GM12878 (cell line): ENCODE measurements around the gene CASTOR1. TPM values are rescaled to one million over a fixed set of nuclear protein-coding genes. Genes with fewer than 3 reads are reported as not detected.

Experiments used
- ATF3 ChIP-seq: IDR thresholded peaks from 2 replicates; pipeline ENCODE4 v1.6.1; 2011; ENCODE audit warnings: low read depth, mild to moderate bottlenecking, low read length, moderate library complexity, borderline replicate concordance; ENCODE audit errors: extremely low read depth
- BCLAF1 ChIP-seq: fragments of 450-650 bp; IDR thresholded peaks from 2 replicates; pipeline ENCODE4 v1.6.1; 2017; ENCODE audit warnings: antibody characterized with exemption, mild to moderate bottlenecking, moderate library complexity
- BHLHE40 ChIP-seq, 2 experiments: fragments of 450-650 bp in 1 of 2; IDR thresholded peaks; 2 replicates each; pipeline ENCODE4 v1.6.1; 2011 to 2017; ENCODE audit warnings: low read depth in 2 of 2, borderline replicate concordance in 1 of 2, improper control_type of control experiment in 1 of 2, low read length in 1 of 2, mild to moderate bottlenecking in 1 of 2
- CBX5 ChIP-seq: sonication (generic); IDR thresholded peaks from 2 replicates; pipeline ENCODE4 v1.6.1; 2016; ENCODE audit warnings: low read depth, moderate library complexity, mild to moderate bottlenecking, inconsistent platforms
- CEBPZ ChIP-seq: fragments of 150-350 bp; IDR thresholded peaks from 2 replicates; pipeline ENCODE4 v1.6.1; 2016; ENCODE audit warnings: low read depth, low read length
- CHD2 ChIP-seq: IDR thresholded peaks from 2 replicates; pipeline ENCODE4 v1.6.1; 2011; ENCODE audit warnings: low read depth, low read length, improper control_type of control experiment, borderline replicate concordance
- EGR1 ChIP-seq, 2 experiments: IDR thresholded peaks; 1 replicate in 1 of 2; 2 replicates in 1 of 2; pipeline ENCODE4 v1.6.1; 2011 to 2012; ENCODE audit warnings: low read depth in 2 of 2, low read length in 2 of 2, borderline replicate concordance in 1 of 2, mild to moderate bottlenecking in 1 of 2, moderate library complexity in 1 of 2
- ELK1 ChIP-seq: IDR thresholded peaks from 2 replicates; pipeline ENCODE4 v1.6.1; 2012; ENCODE audit warnings: low read depth, low read length, improper control_type of control experiment
- GATAD2B ChIP-seq: fragments of 450-650 bp; conservative IDR thresholded peaks from 2 replicates; pipeline ENCODE4 v1.6.1; 2017; ENCODE audit warnings: low read depth, mild to moderate bottlenecking, moderate library complexity
- NFYB ChIP-seq: IDR thresholded peaks from 2 replicates; pipeline ENCODE4 v1.6.1; 2011; ENCODE audit warnings: low read depth, mild to moderate bottlenecking, low read length, improper control_type of control experiment, moderate library complexity; ENCODE audit not compliant: insufficient read depth
- PRDM15 ChIP-seq: fragments of 450-650 bp; formaldehyde crosslinking; IDR thresholded peaks from 2 replicates; pipeline ENCODE4 v1.4.0; 2020; ENCODE audit warnings: mild to moderate bottlenecking, moderate library complexity
- RAD21 ChIP-seq: IDR thresholded peaks from 2 replicates; pipeline ENCODE4 v1.6.1; 2011; ENCODE audit warnings: mild to moderate bottlenecking, low read depth, low read length, moderate library complexity; ENCODE audit not compliant: insufficient read depth
- RB1 ChIP-seq: fragments of 450-650 bp; formaldehyde crosslinking; IDR thresholded peaks from 2 replicates; pipeline ENCODE4 v1.6.1; 2017; ENCODE audit warnings: mild to moderate bottlenecking, borderline replicate concordance
- TARDBP ChIP-seq: IDR thresholded peaks from 2 replicates; pipeline ENCODE4 v1.6.1; 2016; ENCODE audit warnings: borderline replicate concordance
- YY1 ChIP-seq: IDR thresholded peaks from 2 replicates; pipeline ENCODE4 v1.6.1; 2011; ENCODE audit warnings: low read depth, mild to moderate bottlenecking, low read length
- polyA plus RNA-seq, 11 experiments: library from polyadenylated mRNA; depleted of rRNA in 4 of 11; unstranded in 6 of 11; stranded (reverse) in 5 of 11; fragments of >200 nt; fragmentation: Nextera tagmentation in 4 of 11; fragmentation: Illumina TruSeq in 1 of 11; extraction: Ambion mirVana in 4 of 11; extraction: Trizol in 1 of 11; gene quantifications; 1 replicate in 1 of 11; 2 replicates in 10 of 11; pipeline versions ENCODE4 v1.2.1 to v1.2.3, GENCODE V29; 2011 to 2016; ENCODE audit warnings: inconsistent platforms in 2 of 11, missing spikeins in 2 of 11, low read depth in 1 of 11
- total RNA-seq, 4 experiments: library from RNA; depleted of rRNA in 3 of 4; stranded (reverse); fragments of >200 nt in 3 of 4; fragmentation: Illumina TruSeq in 1 of 4; extraction: Trizol in 1 of 4; gene quantifications; 2 replicates each; pipeline versions ENCODE4 v1.2.1 to v1.2.3, GENCODE V29; 2013 to 2021

The CASTOR1 gene
- total and polyA plus RNA-seq, 10 of the 15 experiments (the other 5 are each of a cell fraction or from before 2014, with no cell fraction given): 0.31 to 9.1 (median 3.3) TPM

- TF ChIP-seq CEBPZ: no peak
- peak; percentile 51; the same call in 1 of the 2 replicates for TF ChIP-seq NFYB
- TF ChIP-seq EGR1 (IDR thresholded peaks at IDR 0.05; ENCODE audit: borderline replicate concordance in 1 of 2, low read depth in 2 of 2, low read length in 2 of 2): peak in 1 of 2 experiments; percentile 54; a peak in 1 of 3 replicates
- TF ChIP-seq RAD21: no peak
- peak in 1 of 2 experiments; percentile 67; a peak in 1 of 4 replicates for TF ChIP-seq BHLHE40 (IDR thresholded peaks at IDR 0.05; ENCODE audit: borderline replicate concordance in 1 of 2, low read depth in 2 of 2, low read length in 1 of 2)
- TF ChIP-seq ELK1: no peak
- TF ChIP-seq RB1: peak; percentile 33; the same call in 1 of the 2 replicates
- TF ChIP-seq CHD2: peak; percentile 50; the same call in 1 of the 2 replicates
- TF ChIP-seq PRDM15: no peak
- TF ChIP-seq GATAD2B: peak; percentile 56; the same call in 1 of the 2 replicates
- peak; percentile 10; the same call in 1 of the 2 replicates for TF ChIP-seq YY1
- no peak for TF ChIP-seq CBX5
- no peak for TF ChIP-seq TARDBP
- no peak for TF ChIP-seq ATF3
- TF ChIP-seq BCLAF1: no peak
Observed at GRCh38 chr22:30289141-30289979, at the start of gene CASTOR1 (continued).
